Keratinocyte (primary cell): Measurements from ENCODE around the gene NANOS2. TPM values are rescaled to one million over a fixed set of nuclear protein-coding genes. Genes with fewer than 3 reads are reported as not detected.

Experiments used
- DNase-seq: peaks from one replicate; pipeline ENCODE4 v3.0.0-alpha.2; 2011; ENCODE audit warnings: low read depth, missing footprints, low spot score
- FAIRE-seq: peaks from 2 replicates; lab custom pipeline; 2011; peaks lifted over from hg19 to GRCh38; lab: Jason Lieb, UNC
- H2AFZ ChIP-seq: 2 replicates; pipeline ENCODE4 v1.6.0; 2012; ENCODE audit warnings: low read length, control low read depth, inconsistent platforms; ENCODE audit not compliant: control insufficient read depth
- H3K27ac ChIP-seq: 2 replicates; pipeline ENCODE4 v1.5.1; 2011; ENCODE audit warnings: low read length; ENCODE audit not compliant: control insufficient read depth, insufficient read depth
- H3K27me3 ChIP-seq: 3 replicates; pipeline ENCODE4 v1.6.0; 2011; ENCODE audit warnings: low read length; ENCODE audit not compliant: control insufficient read depth, insufficient read depth; ENCODE audit errors: extremely low read depth
- H3K36me3 ChIP-seq, 2 experiments: 2 replicates in 1 of 2; 3 replicates in 1 of 2; pipeline ENCODE4 v1.5.1; 2011; ENCODE audit warnings: low read length in 2 of 2, mild to moderate bottlenecking in 1 of 2; ENCODE audit not compliant: control insufficient read depth in 2 of 2, insufficient read depth in 2 of 2; ENCODE audit errors: extremely low read depth in 1 of 2
- H3K4me1 ChIP-seq: 3 replicates; pipeline ENCODE4 v1.5.1; 2011; ENCODE audit warnings: low read length; ENCODE audit not compliant: control insufficient read depth, insufficient read depth; ENCODE audit errors: extremely low read depth
- H3K4me2 ChIP-seq: 3 replicates; pipeline ENCODE4 v1.6.0; 2011; ENCODE audit warnings: low read depth, low read length; ENCODE audit not compliant: control insufficient read depth, insufficient read depth; ENCODE audit errors: extremely low read depth
- H3K4me3 ChIP-seq, 3 experiments: fragments of 200-600 bp in 1 of 3; sonication (generic) in 1 of 3; 2 replicates in 2 of 3; 3 replicates in 1 of 3; pipeline ENCODE4 v1.5.1; 2011 to 2016; ENCODE audit warnings: low read length in 3 of 3, mild to moderate bottlenecking in 3 of 3, control low read depth in 2 of 3, inconsistent platforms in 1 of 3, low read depth in 1 of 3, mixed read lengths in 1 of 3, mixed run types in 1 of 3, moderate library complexity in 1 of 3; ENCODE audit not compliant: control insufficient read depth in 2 of 3, insufficient read depth in 2 of 3; ENCODE audit errors: extremely low read depth in 1 of 3
- H3K79me2 ChIP-seq: 2 replicates; pipeline ENCODE4 v1.6.0; 2012; ENCODE audit warnings: low read length; ENCODE audit not compliant: control insufficient read depth, insufficient read depth
- H3K9ac ChIP-seq: 3 replicates; pipeline ENCODE4 v1.6.0; 2011; ENCODE audit warnings: low read length; ENCODE audit not compliant: control insufficient read depth, insufficient read depth; ENCODE audit errors: extremely low read depth
- H3K9me1 ChIP-seq: 3 replicates; pipeline ENCODE4 v1.6.0; 2011; ENCODE audit warnings: low read length; ENCODE audit not compliant: control insufficient read depth, insufficient read depth; ENCODE audit errors: extremely low read depth
- H3K9me3 ChIP-seq: 2 replicates; pipeline ENCODE4 v1.5.1; 2012; ENCODE audit warnings: low read depth, low read length; ENCODE audit not compliant: control insufficient read depth
- H4K20me1 ChIP-seq: 3 replicates; pipeline ENCODE4 v1.6.0; 2011; ENCODE audit warnings: low read length; ENCODE audit not compliant: control insufficient read depth, insufficient read depth; ENCODE audit errors: extremely low read depth
- CTCF ChIP-seq, 3 experiments: IDR thresholded peaks in 1 of 3; conservative IDR thresholded peaks in 1 of 3; optimal IDR thresholded peaks in 1 of 3; 2 replicates in 2 of 3; 3 replicates in 1 of 3; pipeline versions ENCODE3 to v1.5.1; 2011; ENCODE audit warnings: low read length in 3 of 3, mild to moderate bottlenecking in 3 of 3, moderate library complexity in 2 of 3, control low read depth in 1 of 3, inconsistent platforms in 1 of 3; ENCODE audit not compliant: insufficient read depth in 2 of 3; ENCODE audit errors: extremely low read depth in 1 of 3
- EZH2 ChIP-seq: IDR thresholded peaks from one replicate; pipeline ENCODE4 v1.6.1; 2012; ENCODE audit warnings: inconsistent platforms, mild to moderate bottlenecking, low read length, moderate library complexity
- dilution Hi-C: fragments of 300-500 bp; cut with MboI; formaldehyde crosslinking; loops from one replicate; pipeline ENCODE4 v1.7.0; 2020; ENCODE audit warnings: low sequenced_read_pairs; ENCODE audit not compliant: extremely low pct_ligation_motif_present
- polyA plus RNA-seq, 5 experiments: library from polyadenylated mRNA; depleted of rRNA in 3 of 5; stranded (reverse) in 3 of 5; stranded (forward) in 1 of 5; unstranded in 1 of 5; fragments of >200 nt; gene quantifications; 1 replicate in 1 of 5; 2 replicates in 3 of 5; 3 replicates in 1 of 5; pipeline versions ENCODE4 v1.2.1 to v1.2.3, GENCODE V29; 2011 to 2012; ENCODE audit warnings: missing spikeins in 2 of 5, low read depth in 1 of 5, low replicate concordance in 1 of 5

NANOS2 gene
- polyA plus RNA-seq, 1 donor (not counting 4 experiments of a cell fraction or from before 2014, with no cell fraction given) = not detected

- Histone ChIP-seq H3K27ac (no peak overlapping the region), H3K4me2 (no peak overlapping the region), H3K36me3 (no peaks in the 10 kb centered on the region), H3K4me1 (no peaks in the 10 kb centered on the region), H3K9me1 (no peaks in the 10 kb centered on the region), H3K4me3 (no peak overlapping the region), H3K79me2 (no peaks in the 10 kb centered on the region), H3K9me3 (no peaks in the 10 kb centered on the region), H2AFZ (no peak overlapping the region), H3K9ac (no peak overlapping the region), H3K27me3 (peaks cover 8% of the 10 kb centered on the region), H4K20me1 (no peaks in the 10 kb centered on the region)
- dilution Hi-C loops = no loop called here
- FAIRE-seq (no peak), DNase-seq (no peak)
- TF ChIP-seq EZH2 (no peak), CTCF (optimal IDR thresholded peaks at IDR 0.05 in 1 of 3, IDR thresholded peaks at IDR 0.05 in 1 of 3, conservative IDR thresholded peaks at IDR 0.05 in 1 of 3; ENCODE audit: extremely low read depth in 1 of 3, insufficient read depth in 2 of 3, low read length in 3 of 3) (no peak)
Observed at GRCh38 chr19:45934551-45935230, 20.1 kb upstream of the NANOS2 start.

- Histone ChIP-seq H3K4me1 (no peaks in the 10 kb centered on the region), H3K9ac (no peak overlapping the region), H3K36me3 (no peaks in the 10 kb centered on the region), H3K9me1 (no peaks in the 10 kb centered on the region), H3K27ac (no peak overlapping the region), H3K4me2 (no peak overlapping the region), H2AFZ (no peak overlapping the region), H3K27me3 (peaks cover 5% of the 10 kb centered on the region), H3K9me3 (no peaks in the 10 kb centered on the region), H3K79me2 (no peaks in the 10 kb centered on the region), H3K4me3 (no peak overlapping the region), H4K20me1 (no peaks in the 10 kb centered on the region)
- dilution Hi-C loops = no loop called here
- TF ChIP-seq CTCF (optimal IDR thresholded peaks at IDR 0.05 in 1 of 3, IDR thresholded peaks at IDR 0.05 in 1 of 3, conservative IDR thresholded peaks at IDR 0.05 in 1 of 3; ENCODE audit: extremely low read depth in 1 of 3, insufficient read depth in 2 of 3, low read length in 3 of 3) = no peak
- TF ChIP-seq EZH2 = no peak
- FAIRE-seq (no peak), DNase-seq (no peak)
Observed at GRCh38 chr19:45933759-45934158, 19.2 kb upstream of the NANOS2 start.
